Hindlimb muscle (tissue), 1 donor: Measurements from ENCODE around the gene SLC35G6. TPM values are rescaled to one million over a fixed set of nuclear protein-coding genes. Genes with fewer than 3 reads are reported as not detected.
A peak's percentile ranks its signal among the peaks of the same experiment; 100 is the strongest.
"Not testable (repeated sequence)": the region's sequence is repeated elsewhere in the genome, so short reads cannot be mapped to it uniquely, and the experiment has no call there.

ENCODE experiments used
- DNase-seq: peaks from one replicate; pipeline ENCODE4 v3.0.0-alpha.2; 2013
- polyA plus RNA-seq: library from polyadenylated mRNA; unstranded; fragments of 120-200 nt; gene quantifications from one replicate; pipeline ENCODE4 v1.2.1, GENCODE V29; 2013; ENCODE audit not compliant: insufficient read length

Gene SLC35G6
- polyA plus RNA-seq: 0.13 TPM

DNA sequence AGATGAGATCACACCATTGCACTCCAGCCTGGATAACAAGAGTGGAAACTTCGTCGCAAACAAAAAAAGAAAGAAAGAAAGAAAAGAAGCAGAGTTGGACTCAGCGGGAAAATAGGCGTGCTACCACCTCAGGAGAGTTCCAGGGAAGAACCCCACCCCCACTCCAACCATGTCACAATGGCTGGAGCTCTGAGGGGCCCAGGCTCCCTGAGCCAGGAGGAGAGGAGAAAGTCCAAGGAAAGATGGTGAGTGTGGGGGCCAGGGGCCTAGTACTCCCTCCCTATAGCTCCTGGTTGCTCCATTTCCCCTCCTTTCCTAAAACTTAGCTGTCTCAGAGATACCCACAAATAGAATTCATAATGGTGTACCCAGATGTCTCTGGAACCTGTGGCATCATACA, at the start of gene SLC35G6:
Gene SLC35G6 (plus strand): TSS at position 172 of the 400 bp plus-strand sequence. CDS start 71 bp downstream, at position 243.
- not testable (repeated sequence) for DNase-seq

DNA sequence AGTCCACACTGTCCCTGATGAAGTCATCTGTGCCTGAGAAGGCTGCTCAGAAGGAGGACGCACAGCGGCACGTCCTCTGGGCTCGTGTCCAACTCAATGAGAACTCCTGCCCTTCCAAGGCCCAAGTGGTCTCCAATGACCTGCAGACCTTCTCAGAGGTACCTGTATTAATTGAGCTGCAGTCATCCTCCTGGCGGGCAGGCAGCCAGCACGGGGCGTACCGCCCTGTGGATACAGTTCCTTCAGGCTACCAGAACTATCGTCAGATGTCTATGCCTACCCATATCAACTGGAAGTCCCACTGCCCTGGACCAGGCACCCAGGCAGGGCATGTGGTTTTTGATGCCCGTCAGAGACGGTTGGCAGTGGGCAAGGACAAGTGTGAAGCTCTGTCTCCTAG, 49.0 kb upstream of the SLC35G6 start:
- DNase-seq: no peak

- no peak for DNase-seq
Measured at GRCh38 chr17:7435676-7436555, 45.3 kb upstream of the SLC35G6 start.

- DNase-seq: peak; percentile 82
Measured at GRCh38 chr17:7436556-7437368, 44.5 kb upstream of the SLC35G6 start.

DNA sequence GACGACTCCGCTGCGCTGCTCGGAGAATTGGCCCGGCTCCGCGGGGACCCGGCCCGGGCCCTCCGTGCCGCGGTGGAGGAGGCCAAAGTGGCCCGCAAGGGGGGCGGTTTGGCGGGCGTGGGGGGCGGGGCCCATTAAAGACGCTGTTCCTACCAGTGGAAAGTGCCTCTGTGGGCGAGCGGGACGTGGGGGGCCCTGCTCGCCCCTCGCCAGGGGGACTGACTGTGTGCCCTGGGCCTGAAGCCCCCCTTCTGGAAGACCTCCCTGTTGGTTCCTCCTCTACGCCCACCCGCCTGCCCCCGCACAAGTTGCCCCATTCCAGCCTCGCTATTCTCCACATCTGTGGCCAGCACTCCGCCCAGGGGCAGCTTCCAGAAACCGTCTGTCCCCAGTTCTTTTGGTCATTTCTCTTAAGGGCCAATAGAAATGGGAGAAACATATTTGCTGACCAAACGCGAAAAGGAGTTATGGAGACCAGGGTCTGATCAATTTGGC, 43.8 kb upstream of the SLC35G6 start:
- no peak for DNase-seq

DNA sequence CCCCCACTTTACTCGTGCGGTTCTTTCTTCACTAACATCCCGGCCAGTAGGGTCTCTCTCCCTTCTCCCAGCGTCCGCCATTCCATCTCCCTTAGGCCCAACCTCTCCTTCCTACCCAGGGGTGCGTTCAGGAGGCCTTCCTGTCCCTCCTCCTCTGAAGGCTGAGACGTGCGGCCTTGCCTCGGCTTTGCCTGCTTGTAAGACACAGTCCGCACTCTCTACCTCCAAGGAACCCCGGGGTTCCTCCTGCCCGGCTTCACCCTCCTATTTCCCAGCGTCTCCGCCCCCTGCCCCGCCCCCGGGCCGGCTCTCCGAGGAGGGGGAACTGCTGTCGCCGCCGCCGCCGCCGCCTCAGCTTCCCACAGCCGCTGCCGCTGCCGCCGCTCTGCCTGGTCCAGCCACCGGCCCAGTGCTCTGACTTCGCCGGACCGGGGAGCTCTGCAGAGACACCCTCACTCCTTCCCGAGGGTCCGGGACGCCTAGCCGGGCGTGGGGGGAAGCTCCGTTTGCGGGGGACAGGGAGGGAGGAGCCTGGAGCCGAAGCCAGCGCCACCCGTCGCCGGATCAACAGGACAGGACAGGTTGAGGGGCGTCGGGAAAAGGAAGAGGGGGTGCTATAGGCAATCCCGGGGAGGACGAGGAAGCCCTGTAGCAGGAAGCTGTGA, 43.2 kb upstream of the SLC35G6 start:
- DNase-seq: no peak

- DNase-seq: no peak
Measured at GRCh38 chr17:7438656-7439460, 42.4 kb upstream of the SLC35G6 start.

GRCh38 chr17:7439462-7440112, 41.7 kb upstream of the SLC35G6 start, which contains the start of gene FGF11:
TSS of gene FGF11 (plus strand) at chr17:7439512. CDS start at chr17:7439621, 109 bp downstream.
- DNase-seq: no peak

DNA sequence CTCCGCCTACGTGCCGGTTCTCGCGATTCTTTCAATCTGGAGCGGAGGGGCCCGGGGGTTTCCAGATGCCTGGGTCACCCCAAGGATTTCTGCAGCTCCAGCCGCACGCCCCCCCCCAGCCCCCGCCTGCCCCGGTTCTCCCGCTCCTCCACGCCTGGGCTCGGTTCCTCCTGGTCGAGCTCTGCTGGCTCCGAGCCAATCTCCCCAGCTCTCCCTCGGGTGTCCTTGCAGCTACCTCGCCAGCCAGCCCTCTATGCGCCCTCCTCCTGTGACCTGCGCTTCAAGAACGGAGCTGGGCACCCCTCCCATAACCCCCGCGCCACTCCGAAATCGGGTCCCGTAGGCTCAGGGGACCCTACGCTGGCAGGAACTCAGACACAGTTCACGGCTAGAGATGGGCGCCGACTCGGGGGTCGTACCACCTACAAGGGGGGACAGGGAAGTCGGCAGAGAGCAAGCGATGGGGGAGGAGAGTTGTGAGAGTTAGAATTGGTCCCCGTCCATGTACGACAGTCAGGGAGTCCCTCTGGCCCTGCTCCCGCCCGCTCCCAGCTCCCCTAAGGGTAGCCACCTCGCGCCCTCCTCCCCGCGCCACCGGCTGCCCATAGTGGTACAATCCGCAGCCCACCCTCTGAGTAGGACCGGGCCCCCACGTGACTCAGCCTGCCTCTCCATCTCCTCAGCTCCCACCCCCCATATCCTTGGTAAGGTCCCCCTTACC, 41.0 kb upstream of the SLC35G6 start:
- DNase-seq: peak; percentile 56

GRCh38 chr17:7440834-7441195, 40.4 kb upstream of the SLC35G6 start:
- DNase-seq: no peak

- no peak for DNase-seq
Measured at GRCh38 chr17:7441266-7441665, 40.0 kb upstream of the SLC35G6 start.

DNA sequence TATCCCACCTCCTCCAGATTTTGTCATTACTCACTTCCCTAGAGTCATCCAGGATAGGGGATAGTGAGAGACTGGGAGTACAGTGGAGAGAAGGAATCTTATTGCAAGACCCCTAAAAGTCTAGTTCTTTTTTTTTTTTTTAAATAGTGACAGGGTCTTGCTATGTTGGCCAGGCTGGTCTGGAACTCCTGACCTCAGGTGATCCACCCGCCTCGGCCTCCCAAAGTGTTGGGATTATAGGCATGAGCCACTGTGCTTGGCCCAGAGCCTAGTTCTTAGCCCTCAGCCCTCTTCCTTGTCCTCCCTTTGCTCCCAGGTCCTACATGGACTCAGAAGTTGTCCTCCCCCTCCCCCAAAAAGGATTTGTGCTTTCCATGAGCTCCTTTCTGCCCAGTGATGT, 39.1 kb upstream of the SLC35G6 start:
- no peak for DNase-seq

- no peak for DNase-seq
Measured at GRCh38 chr17:7443499-7444485, 37.5 kb upstream of the SLC35G6 start.

DNA sequence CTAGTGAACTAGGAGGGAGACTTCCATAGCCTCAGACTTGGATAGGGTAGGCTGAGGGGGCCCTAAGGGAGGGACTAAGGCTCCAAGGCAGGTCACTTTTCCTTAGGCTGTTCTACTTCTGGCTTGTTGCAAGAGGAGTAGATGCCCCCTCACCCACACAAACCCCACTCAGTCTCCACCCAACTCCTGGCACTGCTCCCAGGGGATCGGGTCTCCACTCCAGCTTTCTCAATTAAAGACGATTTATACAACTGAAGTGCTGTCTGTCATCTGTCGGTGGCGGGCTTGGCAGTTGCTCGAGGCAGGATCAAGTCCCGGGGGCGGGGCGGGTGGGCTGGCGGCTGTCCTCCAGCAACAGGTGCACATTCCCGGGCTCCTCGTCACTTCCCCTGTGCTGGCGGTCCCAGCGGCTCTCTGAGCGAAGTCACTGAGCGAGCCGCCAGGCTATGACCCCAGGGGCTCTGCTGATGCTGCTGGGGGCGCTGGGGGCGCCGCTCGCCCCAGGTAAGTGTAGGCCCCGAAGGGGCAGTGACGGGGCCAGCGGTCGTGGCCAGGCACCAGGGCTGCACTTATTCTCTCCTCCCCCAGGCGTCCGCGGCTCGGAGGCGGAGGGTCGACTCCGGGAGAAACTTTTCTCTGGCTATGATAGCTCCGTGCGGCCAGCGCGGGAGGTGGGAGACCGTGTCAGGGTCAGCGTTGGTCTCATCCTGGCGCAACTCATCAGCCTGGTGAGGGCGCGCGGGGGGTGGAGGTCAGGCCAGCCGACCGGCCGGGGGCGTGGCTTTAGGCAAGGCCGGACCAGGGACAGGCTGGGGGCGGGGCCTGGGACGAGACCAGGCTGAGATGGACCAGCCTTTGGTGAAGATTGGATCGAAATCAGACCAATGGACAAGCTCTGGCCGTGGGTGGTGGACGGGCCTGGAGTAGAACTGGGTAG, 36.3 kb upstream of the SLC35G6 start, which contains the start of gene CHRNB1:
Gene CHRNB1 (plus strand): TSS at position 380 of the 937 bp plus-strand sequence. CDS start 67 bp downstream, at position 447.
- no peak for DNase-seq

DNA sequence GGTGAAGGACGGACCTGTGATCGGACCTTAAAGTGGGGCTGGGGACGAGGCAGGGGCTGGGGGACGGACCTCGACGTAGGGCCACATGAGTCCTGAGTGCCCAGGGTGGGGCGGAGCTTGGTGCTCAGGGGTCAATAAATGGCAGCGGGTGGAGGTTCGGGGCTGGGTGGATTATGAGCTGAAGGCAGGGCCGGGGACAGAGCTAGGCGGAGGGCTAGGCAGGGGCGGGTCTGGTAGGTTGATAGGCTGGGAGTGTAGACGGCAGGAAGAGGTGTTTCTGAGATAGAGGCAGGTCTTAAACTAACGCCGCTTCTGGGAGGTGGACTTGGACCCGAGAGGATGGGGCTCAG, 35.7 kb upstream of the SLC35G6 start:
- no peak for DNase-seq

DNA sequence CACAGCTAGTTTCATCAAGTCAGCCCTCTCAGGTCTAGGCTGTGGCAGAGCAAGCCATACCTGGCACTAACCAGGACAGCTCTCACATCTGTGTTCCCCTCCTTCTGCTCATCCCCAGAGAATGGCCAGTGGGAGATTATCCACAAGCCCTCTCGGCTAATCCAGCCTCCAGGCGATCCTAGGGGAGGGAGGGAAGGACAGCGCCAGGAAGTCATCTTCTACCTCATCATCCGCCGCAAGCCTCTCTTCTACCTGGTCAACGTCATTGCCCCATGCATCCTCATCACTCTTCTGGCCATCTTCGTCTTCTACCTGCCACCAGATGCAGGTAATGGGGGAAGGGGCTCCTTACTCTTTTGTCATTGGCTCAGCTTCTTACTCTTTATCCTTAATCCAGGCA, 32.8 kb upstream of the SLC35G6 start:
- DNase-seq: no peak

- DNase-seq: no peak
Measured at GRCh38 chr17:7459961-7460545, 21.2 kb upstream of the SLC35G6 start.
